ENCODE measurements around the gene MTTP. TPM values are rescaled to one million over a fixed set of nuclear protein-coding genes. Genes with fewer than 3 reads are reported as not detected.

The MTTP gene
- total RNA-seq, 1 donor from 2014 or later = not detected

GRCh38 chr4:99608417-99608816 is 33.8 kb downstream of the MTTP start:
- DNase-seq (ENCODE audit: extremely low spot score in 2 of 2) = no peak
- intact Hi-C loops (cut with DNase I) = no loop called here
- Histone ChIP-seq H3K27me3 (no peaks in the 10 kb centered on the region), H3K4me1 (no peaks in the 10 kb centered on the region), H3K4me3 (no peak overlapping the region), H3K9me3 (no peaks in the 10 kb centered on the region), H3K36me3 (no peaks in the 10 kb centered on the region), H3K27ac (no peak overlapping the region)
- TF ChIP-seq CTCF (IDR thresholded peaks at IDR 0.05) (no peak), POLR2AphosphoS5 (IDR thresholded peaks at IDR 0.05; ENCODE audit: insufficient read depth in 1 of 2, low read depth in 1 of 2) (no peak), POLR2A (IDR thresholded peaks at IDR 0.05) (no peak)

- TF ChIP-seq POLR2AphosphoS5 (IDR thresholded peaks at IDR 0.05; ENCODE audit: insufficient read depth in 1 of 2, low read depth in 1 of 2) = no peak
- no peak for TF ChIP-seq CTCF (IDR thresholded peaks at IDR 0.05)
- TF ChIP-seq POLR2A (IDR thresholded peaks at IDR 0.05) = no peak
- H3K36me3 ChIP-seq = no peaks in the 10 kb centered on the region
- no peaks in the 10 kb centered on the region for H3K4me1 ChIP-seq
- no peak overlapping the region for H3K4me3 ChIP-seq
- H3K27me3 ChIP-seq = no peaks in the 10 kb centered on the region
- no peak overlapping the region for H3K27ac ChIP-seq
- intact Hi-C loops (cut with DNase I) = no loop called here
- no peaks in the 10 kb centered on the region for H3K9me3 ChIP-seq
- DNase-seq (ENCODE audit: extremely low spot score in 2 of 2) = no peak
These were observed 36.1 kb downstream of the MTTP start for GRCh38 chr4:99610605-99611175.

GRCh38 chr4:99612281-99612680 is 37.7 kb downstream of the MTTP start:
- intact Hi-C loops (cut with DNase I) = no loop called here
- TF ChIP-seq CTCF (IDR thresholded peaks at IDR 0.05) = no peak
- no peak for TF ChIP-seq POLR2A (IDR thresholded peaks at IDR 0.05)
- TF ChIP-seq POLR2AphosphoS5 (IDR thresholded peaks at IDR 0.05; ENCODE audit: insufficient read depth in 1 of 2, low read depth in 1 of 2) = no peak
- no peaks in the 10 kb centered on the region for H3K36me3 ChIP-seq
- no peak overlapping the region for H3K27ac ChIP-seq
- H3K27me3 ChIP-seq = no peaks in the 10 kb centered on the region
- H3K4me1 ChIP-seq = no peaks in the 10 kb centered on the region
- no peak overlapping the region for H3K4me3 ChIP-seq
- no peaks in the 10 kb centered on the region for H3K9me3 ChIP-seq
- DNase-seq (ENCODE audit: extremely low spot score in 2 of 2) = no peak

- Histone ChIP-seq H3K9me3 (no peaks in the 10 kb centered on the region), H3K4me1 (no peaks in the 10 kb centered on the region), H3K27me3 (no peaks in the 10 kb centered on the region), H3K27ac (no peak overlapping the region), H3K4me3 (no peak overlapping the region), H3K36me3 (no peaks in the 10 kb centered on the region)
- no peak for TF ChIP-seq POLR2A (IDR thresholded peaks at IDR 0.05)
- no peak for TF ChIP-seq POLR2AphosphoS5 (IDR thresholded peaks at IDR 0.05; ENCODE audit: insufficient read depth in 1 of 2, low read depth in 1 of 2)
- no peak for DNase-seq (ENCODE audit: extremely low spot score in 2 of 2)
- intact Hi-C loops (cut with DNase I) = no loop called here
These were observed 38.1 kb downstream of the MTTP start for GRCh38 chr4:99612704-99613103.

GRCh38 chr4:99614491-99614890 is 39.9 kb downstream of the MTTP start:
- DNase-seq (ENCODE audit: extremely low spot score in 2 of 2) = no peak
- Histone ChIP-seq H3K27ac (no peak overlapping the region), H3K4me3 (no peak overlapping the region), H3K4me1 (no peaks in the 10 kb centered on the region), H3K36me3 (no peaks in the 10 kb centered on the region), H3K27me3 (no peaks in the 10 kb centered on the region), H3K9me3 (no peaks in the 10 kb centered on the region)
- intact Hi-C loops (cut with DNase I) = no loop called here
- TF ChIP-seq POLR2A (IDR thresholded peaks at IDR 0.05) = no peak

- intact Hi-C loops (cut with DNase I) = no loop called here
- TF ChIP-seq CTCF (IDR thresholded peaks at IDR 0.05) (no peak), POLR2AphosphoS5 (IDR thresholded peaks at IDR 0.05; ENCODE audit: insufficient read depth in 1 of 2, low read depth in 1 of 2) (no peak), POLR2A (IDR thresholded peaks at IDR 0.05) (no peak)
- H3K27ac ChIP-seq = no peak overlapping the region
- no peaks in the 10 kb centered on the region for H3K27me3 ChIP-seq
- no peaks in the 10 kb centered on the region for H3K9me3 ChIP-seq
- no peak overlapping the region for H3K4me3 ChIP-seq
- no peaks in the 10 kb centered on the region for H3K36me3 ChIP-seq
- no peaks in the 10 kb centered on the region for H3K4me1 ChIP-seq
- DNase-seq (ENCODE audit: extremely low spot score in 2 of 2) = no peak
These were observed 40.7 kb downstream of the MTTP start for GRCh38 chr4:99615170-99615820.
